HL-60/S4 treated with phorbol 12-myristate 13-acetate at 8.2 ng/mL for 4 days and 3 days (cell line): ENCODE results near the gene TOMM40L.

Experiments
- in situ Hi-C: fragments of 300-500 bp; cut with MboI; formaldehyde crosslinking; loops from 2 replicates; pipeline ENCODE4 v1.15.0; 2022; ENCODE audit warnings: low sequenced_read_pairs

The TOMM40L gene

DNA sequence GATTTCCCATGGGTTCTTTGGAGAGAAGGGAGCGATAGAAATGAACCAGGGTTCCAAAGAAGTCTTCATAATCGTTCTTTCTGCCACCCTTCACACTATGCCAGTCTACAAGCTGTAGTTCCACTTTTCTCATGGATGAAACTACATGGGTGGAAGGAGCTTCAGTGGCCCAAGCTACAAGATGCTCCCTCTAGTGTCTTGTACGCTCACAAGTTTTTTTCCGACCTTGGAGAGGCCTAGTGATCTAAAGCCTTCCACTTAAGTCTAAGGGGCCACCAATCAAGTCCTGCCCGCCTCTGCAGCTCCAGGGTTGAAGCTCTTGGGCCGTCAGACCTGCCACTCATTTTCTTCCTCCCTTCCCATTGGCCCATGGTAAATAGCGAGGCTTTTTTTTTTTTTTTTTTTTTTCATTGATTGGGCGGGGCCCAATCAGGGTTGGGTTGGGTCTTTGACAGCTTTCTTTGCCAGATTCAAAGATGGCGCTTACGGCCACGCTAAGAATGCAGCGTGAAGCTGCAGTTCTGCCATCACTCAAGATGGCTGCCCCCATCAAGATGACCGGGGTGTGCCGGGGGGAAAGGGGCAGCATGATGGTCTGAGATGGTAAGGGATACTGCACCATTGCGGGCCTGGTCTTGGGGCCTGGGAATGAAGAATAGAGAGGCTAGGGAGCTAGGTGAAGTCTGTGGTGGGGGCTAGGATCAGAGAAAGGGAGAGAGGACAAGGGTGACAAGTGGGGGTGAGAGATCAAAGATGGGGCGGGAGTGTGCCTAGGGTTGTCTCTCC lies at the start of gene TOMM40L:
Gene TOMM40L, plus strand, starts transcription at position 527 of the 786 bp plus-strand sequence. CDS start 430 bp downstream, outside the sequence.
- in situ Hi-C loops: no loop called here

DNA sequence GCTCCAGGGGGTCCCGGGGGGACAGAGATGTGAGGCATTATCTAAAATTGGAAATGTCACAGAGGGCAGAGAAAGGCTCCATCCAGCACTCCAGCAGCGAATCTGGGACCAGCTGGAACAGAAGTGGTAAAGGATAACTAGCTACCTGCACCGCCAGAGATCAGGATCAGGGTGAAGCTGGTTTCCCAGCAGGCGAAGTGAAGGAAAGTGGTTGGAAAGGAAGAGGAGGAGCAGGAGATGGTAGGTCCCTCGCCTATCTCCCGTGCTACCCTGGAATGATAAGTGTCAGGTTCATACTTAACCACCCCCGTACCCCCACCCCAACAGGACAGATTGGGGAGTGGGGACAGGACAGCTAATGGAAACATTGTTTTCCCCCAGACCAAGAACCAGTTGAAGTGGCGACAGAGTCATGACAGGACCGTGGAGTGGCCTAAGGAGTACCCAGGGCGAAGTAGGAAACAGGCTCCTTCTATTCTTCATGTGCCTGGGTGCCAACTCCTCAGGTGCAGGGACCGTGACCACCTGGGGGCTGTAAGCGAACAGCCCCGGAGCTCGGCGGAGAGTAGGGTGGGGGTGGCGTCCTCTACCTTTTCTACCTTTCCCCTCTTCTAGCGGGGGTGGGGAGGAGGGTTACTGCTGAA lies 49.3 kb upstream of the TOMM40L start:
- in situ Hi-C loops: no loop called here

GRCh38 chr1:161177112-161177935 lies 48.5 kb upstream of the TOMM40L start, which contains the start of gene B4GALT3:
TSS of gene B4GALT3 (minus strand) at chr1:161177507. CDS start at chr1:161176060, 1,447 bp downstream.
- in situ Hi-C loops: no loop called here

DNA sequence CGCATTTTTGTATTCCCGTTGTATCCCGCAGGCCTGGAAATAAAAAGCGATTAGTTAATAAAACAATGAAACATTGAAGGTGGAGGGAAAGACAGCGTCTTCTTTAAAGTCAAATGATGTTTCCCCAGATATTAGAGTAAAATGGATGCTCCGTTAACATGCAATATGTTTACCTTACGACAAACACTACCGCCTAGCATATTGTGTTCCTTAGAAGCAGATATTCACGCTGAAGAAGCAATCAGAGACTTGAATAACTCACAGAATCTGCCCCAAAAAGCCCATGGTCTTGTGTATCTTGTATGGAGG lies 48.0 kb upstream of the TOMM40L start:
- in situ Hi-C loops: no loop called here

DNA sequence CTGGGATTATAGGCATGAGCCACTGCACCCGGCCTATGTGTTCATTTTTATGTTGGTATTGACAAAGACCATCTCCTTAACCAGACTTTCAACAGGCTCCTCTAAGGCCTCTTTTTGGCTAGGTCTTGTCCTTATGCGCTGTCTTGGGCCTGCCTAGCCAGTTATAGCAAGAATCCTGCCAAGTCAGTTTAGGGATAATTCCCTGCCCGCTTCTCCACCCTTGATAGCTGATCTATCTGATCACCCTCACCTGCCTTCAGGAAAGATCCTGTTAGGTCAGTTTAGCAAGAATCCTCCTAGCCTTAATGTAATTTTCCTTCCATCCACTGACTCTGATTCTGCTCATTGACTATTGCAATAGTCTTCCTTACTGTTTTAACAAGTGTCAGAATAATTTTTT lies 46.2 kb upstream of the TOMM40L start:
- in situ Hi-C loops: no loop called here

GRCh38 chr1:161180639-161181038 lies 45.2 kb upstream of the TOMM40L start:
- in situ Hi-C loops: no loop called here

GRCh38 chr1:161182214-161182613 lies 43.6 kb upstream of the TOMM40L start:
- in situ Hi-C loops: no loop called here

DNA sequence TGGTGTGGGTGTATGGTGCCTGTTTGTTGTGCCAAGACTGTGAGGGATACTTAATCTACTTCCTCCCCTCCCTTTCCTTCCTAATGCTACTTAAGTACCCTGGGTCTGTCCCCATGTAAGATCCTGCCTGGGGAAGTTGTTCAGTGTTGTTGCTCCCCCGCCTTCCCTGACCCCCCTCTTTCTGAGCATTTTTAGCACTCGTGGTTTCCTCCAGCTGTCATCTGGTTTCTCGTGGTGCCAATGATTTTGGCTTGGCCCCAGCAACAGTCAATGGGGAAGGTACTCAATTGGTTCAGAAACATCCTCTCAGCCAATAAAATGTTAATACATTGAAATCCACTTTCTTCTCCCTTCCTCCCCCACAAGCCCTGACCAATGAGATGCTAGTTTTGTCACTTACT lies 40.6 kb upstream of the TOMM40L start:
- in situ Hi-C loops: no loop called here

GRCh38 chr1:161185732-161186311 lies 40.0 kb upstream of the TOMM40L start:
- in situ Hi-C loops: no loop called here

- in situ Hi-C loops: no loop called here
These were observed 38.5 kb upstream of the TOMM40L start for GRCh38 chr1:161187311-161187710.

DNA sequence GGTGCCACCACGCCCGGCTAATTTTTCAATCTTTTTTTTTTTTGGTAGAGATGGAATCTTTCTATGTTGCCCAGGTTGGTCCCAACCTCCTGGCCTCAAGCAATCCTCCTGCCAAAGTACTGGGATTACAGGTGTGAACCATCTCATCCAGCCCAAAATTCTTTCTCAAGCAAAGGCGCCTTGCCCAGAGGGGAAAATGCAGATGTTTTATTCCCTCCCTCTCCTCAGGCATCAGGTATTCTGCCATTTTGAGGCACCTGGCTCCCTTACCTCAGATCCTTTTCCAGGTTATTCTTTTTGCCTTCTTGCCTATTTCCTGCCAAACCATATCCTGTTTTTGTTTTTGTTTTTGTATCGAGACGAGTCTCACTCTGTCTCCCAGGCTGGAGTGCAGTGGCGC lies 37.5 kb upstream of the TOMM40L start:
- in situ Hi-C loops: no loop called here

- in situ Hi-C loops: no loop called here
These were observed 36.8 kb upstream of the TOMM40L start for GRCh38 chr1:161189036-161189435.

DNA sequence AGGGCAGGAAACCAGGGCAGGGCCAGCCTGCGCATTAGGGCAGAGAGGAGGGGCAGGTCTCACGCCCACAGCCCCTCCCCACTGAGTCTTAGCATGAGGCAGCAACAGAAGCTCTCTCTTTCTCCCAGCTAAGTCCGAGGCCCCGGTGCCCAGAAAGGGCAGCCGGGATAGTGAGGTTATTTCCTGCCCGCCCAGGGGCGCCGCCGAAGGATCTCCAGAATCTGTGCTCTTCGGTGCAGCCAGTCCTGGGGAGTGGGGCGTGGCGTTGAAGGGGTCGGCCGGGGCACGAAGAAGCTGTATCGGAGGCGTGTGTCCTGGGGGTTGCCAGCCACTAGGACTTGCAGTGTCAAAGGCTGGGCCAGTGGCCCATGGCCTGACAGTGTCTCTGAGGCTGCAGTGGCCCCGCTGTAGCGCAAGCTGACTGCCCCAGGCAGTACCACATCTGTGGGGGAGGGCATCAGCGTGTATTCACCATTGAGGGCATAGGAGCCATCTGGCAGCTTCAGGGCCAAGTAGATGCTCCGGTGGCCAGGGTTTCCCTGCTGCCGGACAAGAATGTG lies 34.8 kb upstream of the TOMM40L start:
- in situ Hi-C loops: no loop called here

- in situ Hi-C loops: no loop called here
These were observed 33.9 kb upstream of the TOMM40L start for GRCh38 chr1:161191971-161192370.

DNA sequence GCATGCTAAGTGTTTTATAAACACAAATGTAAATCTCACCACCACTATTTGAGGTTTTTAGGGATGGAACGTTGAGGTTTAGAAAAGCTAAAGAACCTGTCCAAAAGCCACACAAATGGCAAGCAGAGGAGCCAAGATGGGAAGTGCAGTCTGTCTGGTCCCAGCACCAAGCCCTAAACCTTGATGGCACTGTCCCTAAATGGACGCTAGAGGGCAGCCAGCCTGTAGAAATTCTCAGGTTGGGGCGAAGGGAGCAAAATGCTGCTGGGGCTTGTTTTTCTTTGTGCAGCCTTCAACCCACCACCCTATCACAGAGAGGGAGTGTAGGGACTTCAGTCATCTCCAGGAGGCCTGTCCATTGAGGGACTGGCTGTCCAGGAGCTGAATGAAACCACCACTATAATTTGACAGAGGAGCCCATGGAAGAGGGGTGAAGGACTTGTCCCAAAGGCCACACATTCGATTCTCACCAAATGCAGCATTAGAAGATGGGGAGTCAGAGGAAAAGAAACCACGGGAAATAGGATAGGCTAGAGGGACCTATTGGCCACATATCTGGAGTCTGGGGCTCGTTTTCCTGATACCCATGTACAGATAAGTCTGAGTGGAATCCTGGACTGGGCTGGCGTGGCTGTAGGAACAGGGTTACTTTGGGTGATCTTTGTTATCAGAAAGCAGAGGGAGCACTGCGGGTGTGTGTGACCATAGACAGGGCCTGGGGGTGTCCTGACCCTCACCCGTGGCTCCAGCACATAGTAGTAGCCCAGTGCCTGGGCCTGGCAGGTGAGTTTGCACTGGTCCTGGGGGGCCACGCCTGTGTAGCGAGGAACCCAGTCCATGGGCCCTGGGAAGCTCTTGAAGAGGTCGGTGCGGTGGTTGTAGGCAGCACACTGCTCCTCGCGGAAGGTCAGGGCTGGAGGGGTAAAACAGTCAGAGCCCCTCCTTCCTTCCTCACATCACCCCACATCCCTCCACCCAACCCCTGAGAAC lies 33.1 kb upstream of the TOMM40L start:
- in situ Hi-C loops: no loop called here

DNA sequence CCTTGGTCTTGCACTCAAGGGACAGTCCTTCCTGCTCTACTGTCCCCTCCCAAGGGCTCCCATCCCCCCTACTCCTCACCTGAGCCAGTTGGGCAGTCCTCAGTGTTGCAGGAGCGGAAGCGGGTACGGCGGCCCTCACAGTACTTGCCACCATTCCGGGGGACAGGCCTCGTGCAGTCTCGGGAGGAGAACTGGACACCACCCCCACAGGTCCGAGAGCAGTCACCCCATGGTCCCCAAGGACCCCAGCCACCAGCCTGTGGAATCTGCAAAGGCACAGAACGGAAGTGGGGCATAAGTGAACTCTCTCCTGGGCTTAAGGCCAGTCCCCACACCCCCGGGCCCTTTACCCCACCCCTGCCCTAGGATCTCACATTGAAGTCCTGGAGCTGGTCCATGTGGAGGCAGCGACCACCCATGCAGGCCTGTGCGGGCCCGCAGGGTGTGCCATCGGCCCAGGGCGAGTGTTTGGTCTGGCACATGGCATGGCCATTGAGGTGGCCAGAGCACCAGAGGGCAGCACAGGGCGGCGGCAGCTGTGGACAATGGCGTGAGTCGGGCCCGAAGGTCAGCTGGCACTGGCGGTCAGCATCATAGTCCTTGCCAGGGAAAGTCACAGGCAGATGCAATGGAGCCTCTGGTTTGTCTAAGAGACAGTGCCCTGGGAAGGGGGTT lies 32.2 kb upstream of the TOMM40L start:
- in situ Hi-C loops: no loop called here

GRCh38 chr1:161195171-161195570 lies 30.7 kb upstream of the TOMM40L start:
- in situ Hi-C loops: no loop called here

GRCh38 chr1:161196111-161196510 lies 29.7 kb upstream of the TOMM40L start:
- in situ Hi-C loops: no loop called here
